ENCODE data around the gene FBXO45.
"Not testable (repeated sequence)": the region's sequence is repeated elsewhere in the genome, so short reads cannot be mapped to it uniquely, and the experiment has no call there.

The FBXO45 gene

DNA sequence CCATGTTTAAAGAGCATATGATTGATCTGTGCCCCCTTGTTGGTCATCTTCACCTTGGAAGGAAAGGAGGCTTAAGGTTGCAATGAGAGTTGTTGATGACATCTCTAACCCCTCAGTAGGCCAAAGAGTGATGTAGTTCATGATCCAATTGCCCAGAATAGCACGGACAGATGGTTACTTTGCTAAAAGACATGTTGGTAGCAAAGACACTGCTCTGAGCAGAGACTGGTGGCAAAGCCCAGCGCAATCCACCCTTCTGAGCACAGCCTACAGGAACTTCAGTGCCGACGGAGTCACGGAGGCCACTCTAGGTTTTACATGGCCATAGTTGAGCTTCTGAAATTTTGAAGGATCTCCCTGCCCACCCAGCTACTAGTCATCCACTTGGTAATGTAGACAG lies 21.8 kb downstream of the FBXO45 start:
- Histone ChIP-seq H3K4me1 (ENCODE audit: insufficient read depth, insufficient read length) (no peaks in the 10 kb centered on the region), H3K36me3 (ENCODE audit: insufficient read depth, insufficient read length, low read length) (peaks cover 11% of the 10 kb centered on the region), H3K4me3 (ENCODE audit: insufficient read length, low read depth) (no peak overlapping the region), H3K9ac (ENCODE audit: insufficient read length, low read depth) (no peak overlapping the region), H3K27me3 (ENCODE audit: insufficient read depth, insufficient read length) (no peaks in the 10 kb centered on the region), H3K9me3 (ENCODE audit: insufficient read depth, low read length) (no peaks in the 10 kb centered on the region)
- TF ChIP-seq SUZ12 (IDR thresholded peaks at IDR 0.05; ENCODE audit: extremely low read depth, insufficient read depth, insufficient read length) = no peak
- TF ChIP-seq YY1 (IDR thresholded peaks at IDR 0.05; ENCODE audit: insufficient read depth, insufficient read length) = no peak
- TF ChIP-seq ZNF274 (IDR thresholded peaks at IDR 0.05; ENCODE audit: low read depth, low read length) = no peak
- no peak for DNase-seq (ENCODE audit: low read depth, low spot score)

DNA sequence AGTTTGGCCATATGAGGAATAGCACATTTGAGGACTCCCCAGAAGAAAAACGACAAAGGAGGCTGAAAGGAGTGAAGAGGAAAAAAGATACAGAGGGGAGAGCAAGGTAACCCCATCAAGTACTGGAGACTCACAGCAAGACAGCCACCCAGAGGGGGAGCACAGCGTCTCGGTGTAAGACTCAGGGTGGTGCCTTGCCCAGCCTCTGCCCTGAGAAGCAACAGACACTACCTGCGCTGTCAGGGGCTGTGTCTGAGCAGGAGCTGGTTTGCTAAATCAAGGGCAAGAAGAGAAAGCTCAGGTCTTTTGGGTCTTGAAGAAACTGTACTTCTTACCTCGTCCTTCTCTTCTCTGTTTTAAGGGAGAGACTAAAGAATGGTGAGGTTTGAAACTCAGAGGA lies 27.9 kb downstream of the FBXO45 start:
- no peak overlapping the region for H3K4me3 ChIP-seq (ENCODE audit: insufficient read length, low read depth)
- H3K9ac ChIP-seq (ENCODE audit: insufficient read length, low read depth) = no peak overlapping the region
- DNase-seq (ENCODE audit: low read depth, low spot score) = no peak
- no peaks in the 10 kb centered on the region for H3K27me3 ChIP-seq (ENCODE audit: insufficient read depth, insufficient read length)
- TF ChIP-seq YY1 (IDR thresholded peaks at IDR 0.05; ENCODE audit: insufficient read depth, insufficient read length) (no peak), ZNF274 (IDR thresholded peaks at IDR 0.05; ENCODE audit: low read depth, low read length) (no peak), SUZ12 (IDR thresholded peaks at IDR 0.05; ENCODE audit: extremely low read depth, insufficient read depth, insufficient read length) (no peak)
- H3K9me3 ChIP-seq (ENCODE audit: insufficient read depth, low read length) = no peaks in the 10 kb centered on the region
- no peaks in the 10 kb centered on the region for H3K36me3 ChIP-seq (ENCODE audit: insufficient read depth, insufficient read length, low read length)
- no peaks in the 10 kb centered on the region for H3K4me1 ChIP-seq (ENCODE audit: insufficient read depth, insufficient read length)

DNA sequence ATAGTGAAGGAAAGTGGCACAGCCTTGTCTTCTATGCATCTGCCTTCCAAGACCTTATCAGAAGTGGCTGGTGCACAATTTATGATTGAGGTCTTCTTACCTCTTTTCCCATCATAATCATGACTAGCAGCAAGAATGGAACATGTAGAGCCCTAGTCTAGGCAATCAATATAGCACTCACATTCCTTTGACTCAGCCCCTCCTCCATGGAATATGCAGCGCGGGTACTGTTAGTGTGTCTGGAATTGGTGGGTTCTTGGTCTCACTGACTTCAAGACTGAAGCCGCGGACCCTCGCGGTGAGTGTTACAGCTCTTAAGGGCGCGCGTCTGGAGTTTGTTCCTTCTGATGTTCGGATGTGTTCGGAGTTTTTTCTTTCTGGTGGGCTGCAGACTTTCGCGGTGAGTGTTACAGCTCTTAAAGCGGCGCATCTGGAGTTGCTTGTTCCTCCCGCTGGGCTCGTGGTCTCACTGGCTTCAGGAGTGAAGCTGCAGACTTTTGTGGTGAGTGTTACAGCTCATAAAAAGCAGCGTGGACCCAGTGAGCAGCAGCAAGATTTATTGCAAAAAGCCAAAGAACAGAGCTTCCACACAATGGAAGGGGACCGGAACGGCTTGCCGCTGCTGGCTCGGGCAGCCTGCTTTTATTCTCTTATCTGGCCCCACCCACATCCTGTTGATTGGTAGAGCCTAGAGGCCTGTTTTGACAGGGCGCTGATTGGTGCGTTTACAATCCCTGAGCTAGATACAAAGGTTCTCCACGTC lies 29.7 kb downstream of the FBXO45 start:
- not testable (repeated sequence) for H3K27me3 ChIP-seq (ENCODE audit: insufficient read depth, insufficient read length); H3K4me1 ChIP-seq (ENCODE audit: insufficient read depth, insufficient read length); H3K9ac ChIP-seq (ENCODE audit: insufficient read length, low read depth); H3K9me3 ChIP-seq (ENCODE audit: insufficient read depth, low read length); H3K36me3 ChIP-seq (ENCODE audit: insufficient read depth, insufficient read length, low read length); DNase-seq (ENCODE audit: low read depth, low spot score); H3K4me3 ChIP-seq (ENCODE audit: insufficient read length, low read depth)

DNA sequence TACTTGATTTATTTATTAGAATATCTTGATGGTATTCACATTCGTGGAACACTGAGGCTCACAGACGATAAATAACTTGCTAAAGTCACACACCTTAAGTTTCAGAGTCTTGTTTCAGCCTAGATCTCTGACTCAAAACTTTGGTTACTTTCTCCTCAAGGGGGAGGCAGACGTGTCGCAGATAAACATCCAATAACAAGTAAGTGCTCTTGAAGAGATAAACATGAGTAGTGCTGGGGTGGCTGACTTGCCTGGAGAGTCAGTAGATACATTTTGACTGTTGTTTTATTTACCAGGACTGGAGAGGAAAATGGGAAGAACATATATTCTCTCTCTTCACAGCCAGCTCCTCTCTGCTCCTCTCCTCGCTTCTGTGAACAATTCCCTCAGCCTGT lies 31.3 kb downstream of the FBXO45 start:
- Histone ChIP-seq H3K27me3 (ENCODE audit: insufficient read depth, insufficient read length) (no peaks in the 10 kb centered on the region), H3K9ac (ENCODE audit: insufficient read length, low read depth) (no peak overlapping the region), H3K9me3 (ENCODE audit: insufficient read depth, low read length) (no peaks in the 10 kb centered on the region), H3K4me1 (ENCODE audit: insufficient read depth, insufficient read length) (no peaks in the 10 kb centered on the region), H3K36me3 (ENCODE audit: insufficient read depth, insufficient read length, low read length) (no peaks in the 10 kb centered on the region), H3K4me3 (ENCODE audit: insufficient read length, low read depth) (no peak overlapping the region)
- TF ChIP-seq ZNF274 (IDR thresholded peaks at IDR 0.05; ENCODE audit: low read depth, low read length) = no peak
- TF ChIP-seq SUZ12 (IDR thresholded peaks at IDR 0.05; ENCODE audit: extremely low read depth, insufficient read depth, insufficient read length) = no peak
- TF ChIP-seq YY1 (IDR thresholded peaks at IDR 0.05; ENCODE audit: insufficient read depth, insufficient read length) = no peak
- DNase-seq (ENCODE audit: low read depth, low spot score) = no peak

DNA sequence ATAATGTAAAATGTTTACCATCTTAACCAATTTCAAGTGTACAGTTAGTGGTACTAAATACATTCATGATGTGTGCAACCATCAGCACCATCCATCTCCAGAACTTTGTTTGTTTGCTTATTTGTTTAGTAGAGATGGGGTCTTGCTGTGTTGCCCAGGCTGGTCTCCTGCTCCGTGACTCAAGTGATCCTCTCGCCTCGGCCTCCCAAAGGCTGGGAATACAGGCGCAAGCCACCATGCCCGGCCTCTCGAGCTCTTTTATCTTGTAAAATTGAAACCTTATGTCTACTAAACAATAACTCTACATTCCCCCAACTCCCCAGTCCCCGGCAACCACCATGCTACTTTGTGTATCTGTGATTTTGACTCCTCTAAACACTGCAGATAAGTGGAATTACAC lies 31.9 kb downstream of the FBXO45 start:
- Histone ChIP-seq H3K36me3 (ENCODE audit: insufficient read depth, insufficient read length, low read length) (no peaks in the 10 kb centered on the region), H3K9ac (ENCODE audit: insufficient read length, low read depth) (no peak overlapping the region), H3K4me1 (ENCODE audit: insufficient read depth, insufficient read length) (no peaks in the 10 kb centered on the region), H3K4me3 (ENCODE audit: insufficient read length, low read depth) (no peak overlapping the region), H3K27me3 (ENCODE audit: insufficient read depth, insufficient read length) (no peaks in the 10 kb centered on the region), H3K9me3 (ENCODE audit: insufficient read depth, low read length) (no peaks in the 10 kb centered on the region)
- no peak for DNase-seq (ENCODE audit: low read depth, low spot score)
- no peak for TF ChIP-seq SUZ12 (IDR thresholded peaks at IDR 0.05; ENCODE audit: extremely low read depth, insufficient read depth, insufficient read length)
- TF ChIP-seq YY1 (IDR thresholded peaks at IDR 0.05; ENCODE audit: insufficient read depth, insufficient read length) = no peak
- no peak for TF ChIP-seq ZNF274 (IDR thresholded peaks at IDR 0.05; ENCODE audit: low read depth, low read length)

DNA sequence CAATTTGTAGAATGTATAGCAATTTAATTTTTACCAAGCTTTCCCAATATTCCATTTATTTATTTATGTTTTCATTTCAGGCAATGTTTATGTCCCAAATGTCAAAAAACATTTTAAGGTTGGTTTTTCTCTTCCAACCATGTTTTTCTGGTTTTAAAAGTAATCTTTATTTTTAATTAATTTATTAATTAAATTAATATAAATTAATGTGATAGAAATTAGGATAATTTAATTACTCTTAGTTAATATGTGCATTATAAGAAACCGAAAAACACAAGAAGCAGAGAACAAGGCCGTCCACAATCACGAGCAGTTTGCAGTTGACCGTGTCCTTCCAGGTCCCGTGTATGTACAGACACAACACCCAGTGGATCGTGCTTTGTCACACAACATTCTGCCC lies 34.2 kb downstream of the FBXO45 start:
- H3K9ac ChIP-seq (ENCODE audit: insufficient read length, low read depth) = no peak overlapping the region
- no peaks in the 10 kb centered on the region for H3K9me3 ChIP-seq (ENCODE audit: insufficient read depth, low read length)
- no peaks in the 10 kb centered on the region for H3K27me3 ChIP-seq (ENCODE audit: insufficient read depth, insufficient read length)
- DNase-seq (ENCODE audit: low read depth, low spot score) = no peak
- TF ChIP-seq SUZ12 (IDR thresholded peaks at IDR 0.05; ENCODE audit: extremely low read depth, insufficient read depth, insufficient read length) (no peak), YY1 (IDR thresholded peaks at IDR 0.05; ENCODE audit: insufficient read depth, insufficient read length) (no peak), ZNF274 (IDR thresholded peaks at IDR 0.05; ENCODE audit: low read depth, low read length) (no peak)
- no peaks in the 10 kb centered on the region for H3K36me3 ChIP-seq (ENCODE audit: insufficient read depth, insufficient read length, low read length)
- H3K4me3 ChIP-seq (ENCODE audit: insufficient read length, low read depth) = no peak overlapping the region
- H3K4me1 ChIP-seq (ENCODE audit: insufficient read depth, insufficient read length) = no peaks in the 10 kb centered on the region

DNA sequence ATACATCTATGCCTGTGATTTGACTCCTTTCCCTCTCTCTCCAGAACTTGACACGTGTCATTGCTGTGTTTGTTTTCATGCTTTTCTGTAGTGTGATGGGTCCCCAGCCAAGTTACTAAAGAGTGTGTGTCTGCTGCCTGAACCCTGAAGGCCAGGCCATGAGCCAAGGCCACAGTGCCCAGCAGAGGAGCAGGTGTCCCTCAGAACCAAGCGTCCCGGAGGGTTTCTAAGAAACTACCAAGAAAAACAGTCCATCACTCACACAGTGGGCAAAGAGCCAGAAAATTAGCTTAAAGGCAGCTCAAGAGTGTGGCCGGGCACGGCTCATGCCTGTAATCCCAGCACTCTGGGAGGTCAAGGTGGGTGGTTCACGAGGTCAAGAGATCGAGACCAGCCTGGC lies 35.2 kb downstream of the FBXO45 start:
- no peaks in the 10 kb centered on the region for H3K9me3 ChIP-seq (ENCODE audit: insufficient read depth, low read length)
- no peak for TF ChIP-seq YY1 (IDR thresholded peaks at IDR 0.05; ENCODE audit: insufficient read depth, insufficient read length)
- no peak for TF ChIP-seq SUZ12 (IDR thresholded peaks at IDR 0.05; ENCODE audit: extremely low read depth, insufficient read depth, insufficient read length)
- no peak for TF ChIP-seq ZNF274 (IDR thresholded peaks at IDR 0.05; ENCODE audit: low read depth, low read length)
- H3K27me3 ChIP-seq (ENCODE audit: insufficient read depth, insufficient read length) = no peaks in the 10 kb centered on the region
- H3K36me3 ChIP-seq (ENCODE audit: insufficient read depth, insufficient read length, low read length) = no peaks in the 10 kb centered on the region
- no peak for DNase-seq (ENCODE audit: low read depth, low spot score)
- no peaks in the 10 kb centered on the region for H3K4me1 ChIP-seq (ENCODE audit: insufficient read depth, insufficient read length)
- H3K4me3 ChIP-seq (ENCODE audit: insufficient read length, low read depth) = no peak overlapping the region
- H3K9ac ChIP-seq (ENCODE audit: insufficient read length, low read depth) = no peak overlapping the region
